ENCODE data around the gene NEAT1. TPM values are rescaled to one million over a fixed set of nuclear protein-coding genes. Genes with fewer than 3 reads are reported as not detected.
"Not testable (repeated sequence)": the region's sequence is repeated elsewhere in the genome, so short reads cannot be mapped to it uniquely, and the experiment has no call there.

The NEAT1 gene
- total RNA-seq, 1 donor: 818 TPM

DNA sequence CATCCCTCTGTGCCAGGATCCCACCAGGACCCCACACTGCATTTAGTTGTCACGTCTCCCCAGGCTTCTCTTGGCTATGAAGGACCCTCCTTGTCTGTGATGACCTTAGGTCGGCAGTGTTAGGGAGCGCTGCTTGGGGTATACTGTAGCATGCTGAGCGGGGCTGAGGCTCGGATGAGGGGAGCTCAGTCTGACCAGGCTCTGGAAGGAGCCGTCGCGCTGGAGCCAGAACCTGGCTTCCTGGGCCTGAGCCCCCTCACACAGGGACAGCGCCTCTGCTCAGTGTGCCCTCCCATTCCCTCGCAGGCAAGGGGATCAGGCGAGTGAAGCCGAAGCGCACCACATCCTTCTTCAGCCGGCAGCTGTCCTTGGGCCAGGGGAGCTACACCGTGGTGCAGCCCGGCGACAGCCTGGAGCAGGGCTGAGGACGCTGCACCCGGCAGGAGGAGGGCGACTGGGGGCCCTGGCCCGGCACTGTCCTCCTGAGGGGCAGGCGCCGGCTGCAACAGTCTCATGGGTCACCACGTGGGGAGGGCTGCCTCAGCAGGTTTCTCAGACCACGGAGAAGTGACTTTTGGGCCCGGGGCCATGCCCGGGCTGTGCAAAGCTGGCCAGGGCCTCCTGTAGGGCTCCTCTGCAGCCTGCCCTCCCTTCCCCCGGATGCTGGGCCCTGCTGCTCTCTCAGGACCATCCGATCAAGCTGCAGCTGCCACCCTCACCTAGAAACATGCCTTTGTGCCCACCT, 11.5 kb upstream of the NEAT1 start:
- no peaks in the 10 kb centered on the region for H4K20me1 ChIP-seq (ENCODE audit: insufficient read depth, low read length)
- H3K36me3 ChIP-seq (ENCODE audit: insufficient read depth, low read length): peaks cover 38% of the 10 kb centered on the region
- no peak for TF ChIP-seq CTCF (IDR thresholded peaks at IDR 0.05; ENCODE audit: extremely low read depth, low read depth, low read length)
- peak; percentile 38 for DNase-seq (ENCODE audit: insufficient read length, low spot score, missing footprints)
- H3K79me2 ChIP-seq (ENCODE audit: insufficient read depth, low read length): peaks cover 8% of the 10 kb centered on the region
- peaks cover 4% of the 10 kb centered on the region for H3K4me1 ChIP-seq (ENCODE audit: insufficient read depth, low read length)
- no peaks in the 10 kb centered on the region for H3K27me3 ChIP-seq (ENCODE audit: insufficient read depth, low read length)
- no peak overlapping the region for H3K4me3 ChIP-seq (ENCODE audit: insufficient read depth, low read length)
- no peak overlapping the region for H3K4me2 ChIP-seq (ENCODE audit: insufficient read depth, low read length)
- H3K9me3 ChIP-seq (ENCODE audit: low read depth, low read length): no peaks in the 10 kb centered on the region
- no peak overlapping the region for H2AFZ ChIP-seq (ENCODE audit: low read length)
- no peak overlapping the region for H3K27ac ChIP-seq (ENCODE audit: low read depth, low read length)

DNA sequence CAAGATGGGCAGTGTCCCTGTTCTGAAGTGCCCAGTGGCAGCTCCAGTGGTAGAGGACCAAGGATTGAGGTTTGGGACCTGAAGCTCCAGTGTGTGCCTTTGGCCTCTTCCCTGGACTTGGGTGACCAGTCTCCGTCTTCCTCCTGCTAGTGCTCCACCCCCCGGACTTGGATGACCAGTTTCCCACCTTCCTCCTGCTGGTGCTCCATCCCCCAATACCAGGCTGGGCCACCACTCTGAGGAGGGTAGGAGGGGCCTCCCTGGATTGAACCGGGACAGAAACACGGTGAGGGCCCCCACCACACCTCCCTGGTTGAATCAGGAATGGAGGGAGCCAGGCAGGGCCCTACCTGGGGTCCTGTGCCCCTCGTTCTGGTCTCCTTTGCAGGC, 10.9 kb upstream of the NEAT1 start:
- Histone ChIP-seq H3K27me3 (ENCODE audit: insufficient read depth, low read length) (no peaks in the 10 kb centered on the region), H3K9me3 (ENCODE audit: low read depth, low read length) (no peaks in the 10 kb centered on the region), H3K4me1 (ENCODE audit: insufficient read depth, low read length) (peaks cover 10% of the 10 kb centered on the region), H2AFZ (ENCODE audit: low read length) (no peak overlapping the region), H3K79me2 (ENCODE audit: insufficient read depth, low read length) (peaks cover 14% of the 10 kb centered on the region), H3K36me3 (ENCODE audit: insufficient read depth, low read length) (peaks cover 38% of the 10 kb centered on the region), H3K4me3 (ENCODE audit: insufficient read depth, low read length) (no peak overlapping the region), H3K27ac (ENCODE audit: low read depth, low read length) (no peak overlapping the region), H4K20me1 (ENCODE audit: insufficient read depth, low read length) (no peaks in the 10 kb centered on the region), H3K4me2 (ENCODE audit: insufficient read depth, low read length) (no peak overlapping the region)
- DNase-seq (ENCODE audit: insufficient read length, low spot score, missing footprints): peak; percentile 48
- no peak for TF ChIP-seq CTCF (IDR thresholded peaks at IDR 0.05; ENCODE audit: extremely low read depth, low read depth, low read length)

- Histone ChIP-seq H3K9me3 (ENCODE audit: low read depth, low read length) (no peaks in the 10 kb centered on the region), H3K4me1 (ENCODE audit: insufficient read depth, low read length) (peaks cover 18% of the 10 kb centered on the region), H3K27me3 (ENCODE audit: insufficient read depth, low read length) (no peaks in the 10 kb centered on the region), H3K27ac (ENCODE audit: low read depth, low read length) (no peak overlapping the region), H4K20me1 (ENCODE audit: insufficient read depth, low read length) (peaks cover 3% of the 10 kb centered on the region), H2AFZ (ENCODE audit: low read length) (no peak overlapping the region), H3K36me3 (ENCODE audit: insufficient read depth, low read length) (peaks cover 34% of the 10 kb centered on the region), H3K4me2 (ENCODE audit: insufficient read depth, low read length) (no peak overlapping the region), H3K4me3 (ENCODE audit: insufficient read depth, low read length) (no peak overlapping the region), H3K79me2 (ENCODE audit: insufficient read depth, low read length) (peaks cover 22% of the 10 kb centered on the region)
- DNase-seq (ENCODE audit: insufficient read length, low spot score, missing footprints): peak; percentile 44
- TF ChIP-seq CTCF (IDR thresholded peaks at IDR 0.05; ENCODE audit: extremely low read depth, low read depth, low read length): no peak
Measured at GRCh38 chr11:65412271-65413076, 10.1 kb upstream of the NEAT1 start.

- not testable (repeated sequence) for H3K4me3 ChIP-seq (ENCODE audit: insufficient read depth, low read length); H3K27me3 ChIP-seq (ENCODE audit: insufficient read depth, low read length); DNase-seq (ENCODE audit: insufficient read length, low spot score, missing footprints); H3K27ac ChIP-seq (ENCODE audit: low read depth, low read length); H2AFZ ChIP-seq (ENCODE audit: low read length); H4K20me1 ChIP-seq (ENCODE audit: insufficient read depth, low read length); H3K4me2 ChIP-seq (ENCODE audit: insufficient read depth, low read length); H3K9me3 ChIP-seq (ENCODE audit: low read depth, low read length)
- Histone ChIP-seq H3K79me2 (ENCODE audit: insufficient read depth, low read length) (peaks cover 29% of the 10 kb centered on the region), H3K4me1 (ENCODE audit: insufficient read depth, low read length) (peaks cover 25% of the 10 kb centered on the region), H3K36me3 (ENCODE audit: insufficient read depth, low read length) (peaks cover 33% of the 10 kb centered on the region)
Measured at GRCh38 chr11:65413077-65413664, 9.4 kb upstream of the NEAT1 start.
